ENCODE measurements around the gene PTPRN2. TPM values are rescaled to one million over a fixed set of nuclear protein-coding genes. Genes with fewer than 3 reads are reported as not detected.

PTPRN2 gene
- total and polyA plus RNA-seq, 2 of the 8 experiments (the other 6 are each of a cell fraction or from before 2014, with no cell fraction given): 2.6 to 4.5 TPM

GRCh38 chr7:157537056-157537455 lies 1050.6 kb downstream of the PTPRN2 start:
- no peak overlapping the region for H3K4me2 ChIP-seq (ENCODE audit: insufficient read depth in 1 of 2, low read depth in 2 of 2, low read length in 2 of 2)
- FAIRE-seq: no peak
- H3K79me1 ChIP-seq (ENCODE audit: low read depth, low read length): no peaks in the 10 kb centered on the region
- no peak overlapping the region for H2BK15ac ChIP-seq (ENCODE audit: low read length)
- no peaks in the 10 kb centered on the region for H3K9me3 ChIP-seq (ENCODE audit: insufficient read depth in 2 of 2, low read depth in 1 of 2, low read length in 1 of 2)
- no peak overlapping the region for H4K5ac ChIP-seq (ENCODE audit: insufficient read length, low read depth, low read length)
- ChIA-PET CTCF (ENCODE audit: partially characterized antibody) (no interaction called here), POLR2A (ENCODE audit: partially characterized antibody) (interaction anchor here (1.0 kb wide), 1 partner anchor 11 kb away, joined by 4 read pairs; no protein-coding TSS in a partner anchor)
- no peak overlapping the region for H3K18ac ChIP-seq (ENCODE audit: extremely low read depth, low read length)
- no peaks in the 10 kb centered on the region for H3K79me2 ChIP-seq (ENCODE audit: control insufficient read depth in 1 of 2, insufficient read depth in 2 of 2, low read length in 2 of 2)
- H3K9ac ChIP-seq (replicated peaks in 1 of 4; ENCODE audit: extremely low read depth in 1 of 4, low read depth in 3 of 4, low read length in 3 of 4): no peak overlapping the region
- H4K20me1 ChIP-seq (replicated peaks in 1 of 2; ENCODE audit: control insufficient read depth in 1 of 2, insufficient read depth in 2 of 2, low read length in 2 of 2): no peaks in the 10 kb centered on the region
- no peak overlapping the region for H2BK12ac ChIP-seq (ENCODE audit: low read depth, low read length)
- no peak overlapping the region for H4K8ac ChIP-seq (ENCODE audit: extremely low read depth, insufficient read depth, low read length)
- no peak for DNase-seq (ENCODE audit: low read depth in 1 of 2, low spot score in 2 of 2)
- H2BK120ac ChIP-seq (replicated peaks; ENCODE audit: low read depth, low read length): no peak overlapping the region
- no peak overlapping the region for H3K56ac ChIP-seq (replicated peaks; ENCODE audit: insufficient read length, low read depth, low read length)
- no peaks in the 10 kb centered on the region for H3K4me1 ChIP-seq (replicated peaks in 1 of 4; ENCODE audit: control insufficient read depth in 3 of 4, insufficient read depth in 4 of 4, low read length in 3 of 4)
- H3K23me2 ChIP-seq (ENCODE audit: low read depth, low read length): no peaks in the 10 kb centered on the region
- H2AFZ ChIP-seq (ENCODE audit: low read length): no peak overlapping the region
- H2BK5ac ChIP-seq (ENCODE audit: low read depth, low read length): no peak overlapping the region
- TF ChIP-seq SIN3A (conservative IDR thresholded peaks at IDR 0.05 in 1 of 2, IDR thresholded peaks at IDR 0.05 in 1 of 2; ENCODE audit: low read depth in 1 of 2, low read length in 2 of 2): no peak
- no peak for TF ChIP-seq MAFK (IDR thresholded peaks at IDR 0.05; ENCODE audit: low read depth, low read length)
- no peak for TF ChIP-seq ATF3 (IDR thresholded peaks at IDR 0.05; ENCODE audit: insufficient read depth, low read depth, low read length)
- no peak for TF ChIP-seq RBBP5 (IDR thresholded peaks at IDR 0.05; ENCODE audit: borderline replicate concordance, low read depth, low read length)
- TF ChIP-seq GABPA (IDR thresholded peaks at IDR 0.05; ENCODE audit: borderline replicate concordance, insufficient read depth, low read length): no peak
- no peak for TF ChIP-seq TAF7 (optimal IDR thresholded peaks at IDR 0.05; ENCODE audit: borderline replicate concordance, low read depth, low read length)
- no peak for TF ChIP-seq CBX8 (IDR thresholded peaks at IDR 0.05; ENCODE audit: borderline replicate concordance, low read depth, low read length)
- TF ChIP-seq USF2 (IDR thresholded peaks at IDR 0.05; ENCODE audit: low read length): no peak
- no peak for TF ChIP-seq RFX5 (IDR thresholded peaks at IDR 0.05; ENCODE audit: borderline replicate concordance, low read depth, low read length)
- no peak for TF ChIP-seq SP4 (IDR thresholded peaks at IDR 0.05; ENCODE audit: low read length)
- no peak for TF ChIP-seq HDAC6 (IDR thresholded peaks at IDR 0.05; ENCODE audit: low read depth, low read length)
- TF ChIP-seq SAP30 (IDR thresholded peaks at IDR 0.05; ENCODE audit: insufficient read depth, insufficient replicate concordance, low read length): no peak
- H3K27ac ChIP-seq (ENCODE audit: low read depth, low read length): no peak overlapping the region
- WGBS, 2 experiments (ENCODE audit: extremely low coverage in 1 of 2, insufficient coverage in 1 of 2, insufficient read length in 1 of 2, insufficient replicate concordance in 2 of 2, low coverage in 1 of 2, low lambda C conversion rate in 2 of 2, missing lambda C conversion rate in 1 of 2): 89% methylated on average over 5 of the region's 5 CpGs; no CpG with 5 or more reads in 1 of the 2 experiments
- H2BK20ac ChIP-seq (ENCODE audit: low read length): no peak overlapping the region
- no peak overlapping the region for H2AK5ac ChIP-seq (ENCODE audit: low read depth, low read length)
- no peaks in the 10 kb centered on the region; a peak in 1 of 7 replicates for H3K27me3 ChIP-seq (replicated peaks in 1 of 4; ENCODE audit: control insufficient read depth in 3 of 4, extremely low read depth in 1 of 4, insufficient read depth in 3 of 4, low read length in 3 of 4)
- no peak overlapping the region for H3K4ac ChIP-seq (replicated peaks; ENCODE audit: insufficient read length, low read depth, low read length)
- H3K14ac ChIP-seq (ENCODE audit: insufficient read length): no peak overlapping the region
- H3K36me3 ChIP-seq (ENCODE audit: control insufficient read depth in 2 of 4, insufficient read depth in 4 of 4, low read length in 3 of 4): no peaks in the 10 kb centered on the region
- H4K91ac ChIP-seq (replicated peaks; ENCODE audit: insufficient read length, low read length): no peak overlapping the region
- H3K23ac ChIP-seq (ENCODE audit: insufficient read length): no peak overlapping the region
- H3K4me3 ChIP-seq (ENCODE audit: extremely low read depth in 1 of 4, insufficient read depth in 2 of 4, low read depth in 3 of 4, low read length in 4 of 4): no peak overlapping the region

Measured in H1 (cell line).